ENCODE results near the gene RBMS3.

DNA sequence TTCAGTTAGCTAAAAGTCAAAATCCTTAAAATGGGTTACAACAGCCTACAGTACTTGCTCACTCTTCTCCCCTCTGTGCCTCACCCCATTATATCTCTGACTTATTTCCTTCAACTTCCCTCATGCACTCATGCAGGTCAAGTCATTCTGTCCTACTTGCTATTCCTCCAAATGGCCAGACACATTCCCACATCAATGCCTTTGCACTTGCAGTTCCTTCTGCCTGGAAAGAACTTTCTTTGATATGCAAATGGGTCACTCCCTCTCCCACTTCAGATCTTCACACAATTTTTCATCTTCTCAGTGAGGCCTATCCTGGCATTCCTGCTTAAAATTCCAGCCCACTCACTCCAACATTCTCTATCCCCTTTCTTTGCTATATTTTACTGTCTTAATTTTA lies 778.4 kb downstream of the RBMS3 start:
- TF ChIP-seq, protein P1, sequence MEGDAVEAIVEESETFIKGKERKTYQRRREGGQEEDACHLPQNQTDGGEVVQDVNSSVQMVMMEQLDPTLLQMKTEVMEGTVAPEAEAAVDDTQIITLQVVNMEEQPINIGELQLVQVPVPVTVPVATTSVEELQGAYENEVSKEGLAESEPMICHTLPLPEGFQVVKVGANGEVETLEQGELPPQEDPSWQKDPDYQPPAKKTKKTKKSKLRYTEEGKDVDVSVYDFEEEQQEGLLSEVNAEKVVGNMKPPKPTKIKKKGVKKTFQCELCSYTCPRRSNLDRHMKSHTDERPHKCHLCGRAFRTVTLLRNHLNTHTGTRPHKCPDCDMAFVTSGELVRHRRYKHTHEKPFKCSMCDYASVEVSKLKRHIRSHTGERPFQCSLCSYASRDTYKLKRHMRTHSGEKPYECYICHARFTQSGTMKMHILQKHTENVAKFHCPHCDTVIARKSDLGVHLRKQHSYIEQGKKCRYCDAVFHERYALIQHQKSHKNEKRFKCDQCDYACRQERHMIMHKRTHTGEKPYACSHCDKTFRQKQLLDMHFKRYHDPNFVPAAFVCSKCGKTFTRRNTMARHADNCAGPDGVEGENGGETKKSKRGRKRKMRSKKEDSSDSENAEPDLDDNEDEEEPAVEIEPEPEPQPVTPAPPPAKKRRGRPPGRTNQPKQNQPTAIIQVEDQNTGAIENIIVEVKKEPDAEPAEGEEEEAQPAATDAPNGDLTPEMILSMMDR (IDR thresholded peaks at IDR 0.05), result no peak
- TF ChIP-seq CBFB (CRISPR knock-in tag; IDR thresholded peaks at IDR 0.05; ENCODE audit: low read depth) (no peak), E2F4 (CRISPR knock-in tag; IDR thresholded peaks at IDR 0.05; ENCODE audit: borderline replicate concordance, low read depth) (no peak)
- TF ChIP-seq, protein P2, sequence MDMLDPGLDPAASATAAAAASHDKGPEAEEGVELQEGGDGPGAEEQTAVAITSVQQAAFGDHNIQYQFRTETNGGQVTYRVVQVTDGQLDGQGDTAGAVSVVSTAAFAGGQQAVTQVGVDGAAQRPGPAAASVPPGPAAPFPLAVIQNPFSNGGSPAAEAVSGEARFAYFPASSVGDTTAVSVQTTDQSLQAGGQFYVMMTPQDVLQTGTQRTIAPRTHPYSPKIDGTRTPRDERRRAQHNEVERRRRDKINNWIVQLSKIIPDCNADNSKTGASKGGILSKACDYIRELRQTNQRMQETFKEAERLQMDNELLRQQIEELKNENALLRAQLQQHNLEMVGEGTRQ (CRISPR knock-in tag; IDR thresholded peaks at IDR 0.05), result no peak

Data from WTC11 (cell line).